HG02970 (cell line): Measurements from ENCODE around the gene SLC17A9.

ENCODE experiments used
- ATAC-seq: cut with Tn5 transposase; IDR thresholded peaks from one replicate; pipeline ENCODE4 v1.9.1; 2021; ENCODE audit warnings: mild to moderate bottlenecking, moderate library complexity, moderate number of reproducible peaks; ENCODE audit not compliant: unreplicated experiment, low FRiP score

The SLC17A9 gene

DNA sequence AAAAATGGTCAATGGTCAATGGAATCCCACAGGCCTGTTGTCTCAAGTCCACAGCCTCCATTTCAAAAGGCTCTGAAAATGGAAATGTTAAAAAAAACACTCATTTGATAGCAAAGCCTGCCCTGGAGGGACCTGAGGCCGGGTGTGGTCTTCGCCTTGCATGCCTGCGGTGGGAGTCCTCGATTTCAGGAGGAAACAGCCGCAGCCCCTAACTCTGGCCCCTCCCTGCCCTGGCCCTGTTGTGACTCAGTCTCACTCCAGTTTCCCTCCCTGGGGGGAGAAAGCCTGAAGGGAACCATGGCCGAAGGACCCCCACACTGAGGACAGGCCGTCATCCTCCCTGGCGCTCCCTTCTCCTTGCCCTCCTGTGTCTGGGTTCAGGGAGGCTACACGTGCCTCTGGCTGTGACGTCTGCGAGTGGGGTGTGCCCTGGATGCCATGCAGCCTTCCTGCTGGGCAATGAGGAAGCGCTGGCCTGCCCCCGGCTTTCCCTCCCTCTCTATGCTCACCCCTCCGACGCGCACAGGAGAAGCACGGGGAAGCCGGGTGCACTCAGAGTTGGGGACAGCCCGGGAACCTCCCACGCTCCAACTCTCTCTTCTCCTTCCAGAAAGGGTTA is 45.0 kb downstream of the SLC17A9 start:
- no peak for ATAC-seq

DNA sequence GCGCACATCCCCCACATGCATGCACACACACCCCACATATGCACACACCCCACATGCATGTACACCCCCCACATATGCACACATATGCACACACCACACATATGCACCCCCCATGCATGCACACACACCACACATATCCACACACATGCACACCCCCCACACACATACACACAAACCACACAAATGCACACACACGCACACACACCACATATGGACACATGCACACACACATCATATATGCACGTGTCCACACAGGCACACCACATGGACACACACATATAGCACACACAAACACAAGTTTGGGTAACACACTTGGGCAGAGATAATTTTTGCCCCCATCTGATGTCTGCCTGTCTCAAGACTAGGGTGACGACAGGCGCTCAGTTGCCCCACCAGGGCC is 45.9 kb downstream of the SLC17A9 start:
- ATAC-seq: no peak

DNA sequence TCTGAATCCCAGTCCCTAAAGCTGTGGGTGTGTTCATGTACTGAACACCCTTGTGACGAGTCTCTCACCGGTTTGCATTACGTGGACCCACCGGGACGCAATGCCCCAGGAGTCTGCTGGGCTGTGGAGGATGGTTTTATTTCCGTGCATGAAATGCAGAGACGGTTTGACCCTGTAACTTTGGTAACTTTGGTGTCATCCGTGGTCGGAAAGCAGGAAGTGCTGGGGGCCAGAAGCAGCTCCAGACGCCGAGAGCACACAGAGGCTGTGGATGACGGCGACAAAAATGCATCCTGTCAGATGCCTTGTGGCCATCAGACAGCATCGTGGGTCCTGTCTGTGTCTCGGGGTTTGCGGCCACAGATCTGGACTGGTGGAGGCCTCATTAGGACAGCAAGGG is 47.1 kb downstream of the SLC17A9 start:
- ATAC-seq: no peak

DNA sequence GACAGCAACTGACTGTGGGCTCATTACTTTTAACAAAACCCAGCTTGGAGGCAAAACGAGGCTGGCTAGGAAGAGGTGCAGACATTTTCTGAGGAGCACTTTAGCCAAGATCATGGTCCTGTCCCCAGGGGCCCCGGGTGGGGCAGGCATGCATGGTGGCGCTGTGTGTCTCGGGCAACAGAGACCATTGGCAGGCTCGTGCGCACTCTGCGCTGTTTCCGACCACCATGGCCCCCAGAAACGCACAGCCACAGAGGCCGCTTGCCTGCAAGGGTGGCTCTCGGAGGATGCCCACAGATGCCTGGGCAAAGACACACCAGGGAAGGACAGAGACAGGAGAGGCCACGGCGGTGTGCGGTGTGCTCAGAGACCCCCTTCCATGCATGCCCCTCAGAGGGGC is 47.5 kb downstream of the SLC17A9 start:
- ATAC-seq: no peak

DNA sequence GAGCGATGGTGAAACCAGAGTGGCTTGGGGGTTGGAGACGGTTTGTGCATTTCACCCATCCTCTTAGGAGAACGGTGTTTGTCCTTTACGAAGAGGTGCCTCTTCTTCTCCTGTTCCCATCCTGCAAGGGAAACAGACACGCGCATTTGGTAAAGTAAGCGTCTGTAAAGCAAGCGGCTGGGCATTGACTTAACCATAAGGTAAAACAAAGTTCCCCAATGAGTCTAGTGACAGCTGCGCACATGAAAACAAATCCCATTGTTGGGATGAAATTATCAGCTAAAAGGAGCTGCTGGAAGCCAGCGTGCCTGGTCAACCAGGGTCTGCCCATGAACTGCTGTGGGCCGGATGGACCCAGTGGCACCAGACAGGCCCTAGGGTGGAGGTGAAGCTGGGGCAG is 48.4 kb downstream of the SLC17A9 start:
- no peak for ATAC-seq

DNA sequence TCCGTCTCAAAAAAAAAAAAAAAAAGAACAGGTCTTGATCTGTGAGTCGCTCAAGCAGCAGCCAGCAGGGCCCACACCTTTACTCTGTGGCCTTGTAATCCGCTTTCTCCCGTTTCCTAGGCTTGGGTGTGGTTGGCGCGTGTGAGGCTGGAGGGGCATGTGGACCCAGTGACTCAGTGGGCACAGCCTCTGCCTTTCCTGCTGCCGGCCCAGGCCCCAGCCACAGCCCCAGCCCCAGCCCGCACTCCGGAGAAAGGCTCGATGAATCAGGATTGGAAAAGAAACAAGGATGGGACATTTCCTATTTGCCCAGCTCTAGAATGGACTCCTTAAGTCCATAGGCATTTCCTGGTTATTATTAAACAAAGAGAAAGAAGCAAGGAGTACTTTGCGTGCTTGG is 50.0 kb downstream of the SLC17A9 start:
- ATAC-seq: no peak

DNA sequence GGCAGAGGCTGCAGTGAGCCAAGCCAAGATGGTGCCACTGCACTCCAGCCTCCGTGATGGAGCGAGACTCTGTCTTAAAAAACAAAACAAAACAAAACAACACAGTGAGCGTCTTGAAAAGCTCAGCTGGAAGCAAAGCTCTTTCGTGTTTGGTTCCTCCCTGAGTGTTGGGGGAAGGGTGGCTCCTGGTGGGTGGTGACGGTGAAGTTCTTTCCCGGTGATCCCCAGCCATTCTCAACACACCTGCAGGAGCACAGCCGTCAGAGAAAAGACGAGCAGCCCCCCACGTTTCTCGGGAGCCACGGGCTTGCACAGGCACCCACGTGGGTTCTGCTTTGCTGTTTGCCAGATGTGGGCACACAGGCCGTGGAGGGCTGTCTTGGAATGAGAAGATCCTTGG is 51.0 kb downstream of the SLC17A9 start:
- ATAC-seq: no peak

DNA sequence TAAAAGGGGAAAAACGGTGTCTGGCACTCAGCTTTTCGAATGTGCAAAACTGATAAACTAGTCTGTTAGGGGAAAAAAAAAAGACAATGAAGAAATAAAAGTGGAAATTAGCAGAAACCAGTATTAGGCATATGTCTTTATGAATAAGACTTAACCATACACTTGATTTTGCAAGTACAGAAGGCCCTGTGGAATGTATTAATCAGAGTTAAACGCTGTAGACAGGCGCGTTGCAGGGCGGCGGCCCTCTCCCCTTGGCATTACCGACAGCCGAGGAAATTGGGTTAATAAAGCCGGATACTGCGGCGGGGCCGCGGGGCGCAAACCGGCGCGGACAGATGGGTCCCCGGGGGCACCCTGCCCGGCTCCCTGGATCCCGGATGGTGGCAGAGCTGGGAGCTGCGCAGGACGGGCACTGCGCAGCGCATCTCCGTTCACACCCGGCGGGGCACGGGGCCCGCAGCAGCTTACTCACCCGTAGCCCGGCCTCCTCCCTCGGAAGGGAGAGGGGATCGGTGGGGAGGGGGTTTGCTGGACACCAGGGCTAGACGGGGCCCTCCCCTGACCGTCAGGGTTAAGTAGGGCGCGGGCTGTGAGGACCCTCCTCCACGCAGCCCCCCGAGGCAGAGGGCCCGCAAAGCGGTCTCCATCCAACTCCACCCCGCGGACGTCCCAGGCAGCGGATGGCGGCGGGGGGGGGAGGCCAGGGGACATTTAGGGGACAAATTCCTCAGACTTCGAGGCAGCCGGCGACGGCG is 52.3 kb downstream of the SLC17A9 start:
- no peak for ATAC-seq

DNA sequence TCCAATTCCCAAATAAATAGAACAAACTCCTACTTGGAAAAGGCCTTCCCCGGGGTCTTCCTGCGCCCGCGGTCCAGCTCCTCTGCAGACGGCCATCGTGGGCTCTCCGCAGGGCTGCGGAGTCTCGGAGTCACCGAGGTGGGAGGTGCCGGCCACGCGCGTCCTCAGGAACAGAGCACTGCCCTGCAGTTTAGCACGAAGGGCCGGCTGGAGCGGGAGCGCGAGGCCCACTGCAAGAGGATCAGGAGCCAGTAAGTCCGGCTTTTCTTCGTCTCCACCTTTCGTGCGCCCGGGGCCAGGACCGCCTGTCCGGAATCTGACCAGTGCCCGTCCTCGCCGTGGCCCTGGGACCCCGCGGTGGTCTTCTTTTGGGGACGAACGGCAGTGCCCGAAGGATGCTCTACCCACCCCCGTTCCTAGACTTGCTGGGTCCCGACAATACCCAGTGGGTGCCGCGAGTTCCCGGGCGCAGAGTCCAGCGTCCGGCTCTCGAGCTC is 52.9 kb downstream of the SLC17A9 start:
- no peak for ATAC-seq

DNA sequence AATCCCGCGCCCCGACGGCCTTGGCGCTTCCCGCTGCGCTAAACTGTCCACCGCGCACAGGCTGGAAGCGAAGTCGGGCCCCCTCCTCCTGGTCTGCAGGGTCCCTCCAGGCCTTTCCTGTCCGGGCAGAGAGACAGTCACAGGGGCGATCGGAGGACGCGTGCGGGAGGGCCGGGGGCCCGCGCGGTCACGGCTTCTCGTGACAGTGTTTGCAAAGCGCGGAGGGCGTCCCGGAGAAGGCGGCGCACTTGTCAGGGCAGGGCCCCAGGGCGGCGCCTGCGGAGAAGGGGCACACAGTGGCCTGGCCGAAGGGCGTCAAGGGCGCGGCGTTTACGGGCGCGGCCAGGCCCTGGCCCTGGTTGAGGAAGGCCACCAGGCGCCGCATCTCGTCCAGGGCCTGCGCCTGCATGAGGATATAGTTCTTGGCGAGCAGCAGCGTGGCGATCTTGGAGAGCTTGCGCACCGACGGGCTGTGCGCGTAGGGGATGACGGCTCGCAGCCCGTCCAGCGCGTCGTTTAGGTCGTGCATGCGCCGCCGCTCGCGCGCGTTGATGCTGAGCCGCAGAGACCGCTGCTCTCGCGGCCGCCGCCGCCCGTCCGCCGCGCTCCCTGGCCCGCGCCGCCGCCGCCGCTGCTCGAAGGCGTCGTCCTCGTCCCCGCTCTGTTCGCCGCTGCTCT is 53.5 kb downstream of the SLC17A9 start:
- ATAC-seq: no peak

DNA sequence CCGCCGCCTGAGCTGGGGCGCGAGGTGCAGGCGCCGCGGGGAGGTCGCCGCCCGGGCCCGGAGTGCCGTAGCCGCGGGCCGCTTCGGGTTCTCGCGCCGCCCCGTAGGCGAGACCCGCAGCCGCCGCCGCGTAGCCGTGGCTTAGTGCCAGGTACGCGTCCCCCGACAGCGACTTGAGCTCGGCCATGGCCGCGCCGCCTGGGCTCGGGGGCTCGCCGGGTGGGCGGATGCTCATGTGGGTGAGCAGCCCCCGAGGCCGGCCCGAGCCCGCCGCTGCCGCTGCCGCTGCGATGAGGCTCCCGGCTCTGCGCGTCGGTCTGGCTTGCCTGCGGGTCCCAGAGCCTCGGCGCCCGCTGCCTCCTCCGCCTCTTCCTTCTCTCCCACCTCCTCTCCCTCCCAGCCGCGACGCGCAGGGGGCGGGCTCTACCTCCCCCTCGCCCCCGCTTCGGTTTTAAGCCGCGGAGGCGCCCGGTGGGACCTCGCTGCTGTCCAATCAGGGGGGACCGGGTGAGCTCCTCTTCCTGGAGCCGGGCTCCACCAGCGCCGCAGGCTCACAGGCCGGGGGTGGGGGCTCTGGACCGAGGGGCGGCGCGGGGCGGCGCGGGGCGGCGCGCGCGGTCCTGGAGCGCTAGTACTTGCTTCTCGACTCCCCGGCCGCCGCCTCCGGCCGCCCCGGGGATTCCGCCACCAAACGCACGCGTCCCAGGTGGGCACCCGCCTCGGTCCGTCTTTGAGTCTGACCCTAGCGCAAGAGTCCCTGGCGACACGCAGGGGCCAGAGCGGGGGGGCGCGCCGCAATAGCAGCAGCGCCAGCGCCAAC is 54.2 kb downstream of the SLC17A9 start, which contains the start of gene BHLHE23:
TSS of gene BHLHE23 (minus strand) at position 425 of the 820 bp plus-strand sequence. CDS start at position 235, 190 bp downstream.
- ATAC-seq: no peak

DNA sequence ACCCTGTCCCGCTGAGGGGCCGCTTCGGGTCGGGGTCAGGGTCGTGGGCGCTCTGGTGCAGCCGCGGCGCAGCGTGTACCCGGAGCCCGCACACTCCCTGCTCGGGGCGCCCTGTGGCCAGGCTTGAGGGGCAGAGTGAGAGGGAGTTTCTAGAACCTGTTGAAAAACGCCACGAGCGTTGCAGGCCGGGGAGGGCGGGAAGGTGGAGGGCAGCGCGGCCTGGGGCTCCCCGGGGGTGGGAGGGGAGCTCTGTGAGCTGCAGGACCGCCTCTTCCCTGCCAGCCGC is 54.8 kb downstream of the SLC17A9 start:
- no peak for ATAC-seq

DNA sequence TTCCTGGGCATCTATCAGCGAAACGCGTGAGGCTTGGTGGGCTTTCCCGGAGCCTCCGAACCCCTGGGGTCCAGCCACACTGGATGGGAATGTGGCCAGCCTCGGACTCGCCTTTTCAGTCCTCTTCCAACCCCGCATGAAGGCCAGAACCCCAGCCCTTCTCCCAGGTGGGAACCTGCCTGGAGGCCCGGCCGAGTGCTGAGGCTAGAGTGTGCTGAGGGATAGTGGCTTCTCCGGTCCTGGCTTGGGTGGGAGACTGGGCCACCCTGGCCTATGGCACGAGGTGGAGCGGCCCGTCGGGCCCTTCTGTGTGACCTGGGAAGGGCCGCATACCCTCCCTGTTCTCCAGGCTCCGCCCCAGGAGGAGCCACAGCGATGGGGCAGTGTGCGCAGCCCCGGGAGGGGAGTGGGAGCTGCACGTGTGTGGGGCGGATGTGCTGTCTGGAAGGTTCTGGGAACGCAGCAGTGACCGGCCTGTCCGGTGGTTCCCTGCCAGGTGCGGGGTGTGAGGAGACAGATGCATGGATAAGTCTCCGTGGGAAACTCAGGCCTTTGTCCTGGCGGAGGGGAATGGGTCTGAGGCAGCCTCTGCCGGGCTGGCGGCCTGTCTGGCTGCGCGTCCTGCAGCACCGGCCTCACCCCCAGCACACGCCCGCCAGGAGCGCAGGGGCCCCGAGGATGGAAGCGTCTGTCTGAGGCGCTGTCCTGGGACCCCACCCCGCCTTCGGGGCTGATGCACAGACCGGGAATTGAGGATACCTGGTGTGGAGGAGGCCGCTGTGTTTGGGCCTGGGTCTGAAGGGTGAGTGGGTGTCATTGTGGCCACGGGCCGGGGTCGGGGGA is 55.4 kb downstream of the SLC17A9 start:
- ATAC-seq: no peak

DNA sequence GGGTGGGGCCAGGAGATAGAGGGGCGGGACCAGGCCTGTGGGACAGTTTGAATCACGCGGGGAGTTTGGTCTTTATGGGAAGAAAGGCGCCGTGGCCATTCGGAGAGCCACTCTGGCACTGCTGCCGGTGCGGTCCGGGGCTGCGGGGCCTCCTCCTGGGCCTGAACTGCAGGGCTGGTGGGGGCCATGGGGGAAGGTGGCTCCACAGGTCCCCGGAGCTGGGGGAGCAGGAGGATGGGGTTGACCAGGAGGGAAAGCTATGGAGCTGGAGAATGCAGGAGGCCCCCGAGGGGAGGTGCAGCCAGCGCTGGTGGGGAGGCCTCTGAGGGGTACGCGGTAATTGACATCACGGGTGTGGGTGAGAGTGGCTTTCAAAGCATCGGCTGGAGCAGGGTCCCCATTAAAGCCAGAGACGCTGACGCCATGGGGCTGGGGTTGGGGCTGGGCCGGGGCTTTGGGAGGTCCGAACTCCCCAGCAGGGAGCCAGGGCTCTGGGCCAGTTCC is 56.1 kb downstream of the SLC17A9 start:
- no peak for ATAC-seq

DNA sequence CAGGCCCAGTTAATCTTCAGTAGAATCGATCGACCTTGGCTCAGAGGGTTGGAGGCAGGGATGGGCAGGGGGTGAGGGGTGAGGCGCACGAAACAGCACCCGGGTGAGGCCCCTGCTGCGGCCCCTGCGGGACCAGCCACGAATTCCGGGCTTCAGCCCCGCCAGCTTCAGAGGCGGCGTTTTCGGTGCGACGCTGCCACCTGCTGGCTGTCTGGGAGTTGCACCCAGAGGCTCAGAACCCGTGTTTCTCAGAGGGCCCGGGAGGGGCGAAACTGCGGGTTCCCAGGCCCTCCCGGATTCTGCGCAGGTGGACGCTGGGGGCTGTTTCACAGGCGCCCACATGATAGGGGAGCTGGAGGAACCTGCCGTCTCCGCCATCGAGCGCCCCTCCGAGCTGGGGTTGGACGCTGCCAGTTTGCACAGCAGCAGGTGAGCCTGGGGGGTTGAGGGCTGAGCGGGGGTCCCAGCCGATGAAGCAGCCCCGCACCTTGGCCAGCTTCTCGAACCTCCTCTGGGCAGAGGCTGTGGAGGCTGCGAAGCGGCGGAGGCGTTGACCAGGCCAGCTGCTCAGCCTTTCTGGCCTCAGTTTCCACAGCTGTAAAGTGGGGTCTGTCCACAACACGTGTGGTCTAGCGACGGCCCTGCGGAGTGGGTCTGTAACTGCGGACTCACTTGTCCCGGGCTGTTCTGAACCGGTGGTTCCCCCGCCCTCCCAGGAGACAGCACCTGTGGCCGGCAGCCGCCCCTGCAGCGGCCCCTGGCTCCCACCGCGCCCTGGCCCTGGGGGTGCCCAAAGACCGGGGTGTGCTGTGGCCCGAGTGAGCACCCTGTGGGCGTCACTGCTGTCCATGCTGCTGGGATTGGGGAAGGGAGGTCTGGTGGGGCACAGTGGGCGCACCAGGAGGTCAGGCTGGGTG is 56.8 kb downstream of the SLC17A9 start:
- peak; percentile 56 for ATAC-seq

DNA sequence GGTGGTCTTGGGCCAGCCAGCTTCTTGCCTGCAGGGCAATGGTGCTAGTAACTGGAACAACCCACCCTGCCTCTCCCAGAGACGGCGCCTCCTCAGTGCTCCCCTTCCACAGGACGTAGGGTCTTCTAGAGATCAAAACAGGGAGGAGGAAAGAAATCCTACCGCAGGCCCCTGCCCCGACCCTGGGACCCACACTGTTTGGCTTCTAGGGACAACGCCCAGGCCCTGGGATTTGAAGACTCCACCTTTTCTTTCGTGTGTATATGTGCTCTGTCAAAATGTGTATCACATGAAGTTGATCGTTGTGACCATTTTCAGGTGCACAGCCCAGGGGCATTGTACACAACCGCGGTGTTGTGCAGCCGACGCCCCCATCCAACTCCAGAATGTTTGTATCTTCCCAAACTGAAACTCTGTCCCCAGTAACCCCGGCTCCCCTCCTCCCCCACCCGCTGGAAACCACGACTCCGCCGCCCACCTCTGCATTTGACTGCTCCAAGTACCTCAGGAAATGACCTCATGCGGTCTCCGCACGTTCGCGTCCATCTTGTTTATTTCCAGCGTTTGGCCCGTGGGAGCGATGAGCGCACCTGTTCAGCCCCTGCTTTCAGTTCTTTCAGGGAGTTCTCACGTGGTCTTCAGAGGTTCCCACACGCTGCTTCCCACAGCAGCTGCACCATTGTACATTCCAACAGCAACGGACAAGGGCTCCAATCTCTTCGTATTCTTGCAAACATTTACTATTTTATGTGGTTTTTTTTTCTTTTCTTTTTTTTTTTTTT is 57.7 kb downstream of the SLC17A9 start:
- ATAC-seq: peak; percentile 46

DNA sequence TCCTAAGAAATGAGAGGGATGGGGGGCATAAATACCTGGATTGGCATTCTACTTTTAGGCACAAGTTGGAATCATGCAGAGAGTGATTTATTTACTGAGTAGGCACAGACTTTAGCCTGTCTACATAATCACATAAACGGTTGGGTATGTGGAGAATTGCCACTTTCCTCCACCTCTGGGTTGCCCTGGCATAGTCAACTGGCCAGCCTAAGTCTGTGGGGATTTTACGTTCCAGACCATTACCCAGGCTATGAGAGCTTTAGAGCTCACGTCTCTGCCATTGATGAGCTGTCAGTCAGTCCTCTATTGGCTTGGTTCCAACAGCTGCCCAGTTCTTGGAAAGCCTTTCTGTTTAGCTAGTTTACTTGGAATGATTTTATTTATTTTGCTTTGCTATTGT is 59.3 kb downstream of the SLC17A9 start:
- ATAC-seq: no peak

DNA sequence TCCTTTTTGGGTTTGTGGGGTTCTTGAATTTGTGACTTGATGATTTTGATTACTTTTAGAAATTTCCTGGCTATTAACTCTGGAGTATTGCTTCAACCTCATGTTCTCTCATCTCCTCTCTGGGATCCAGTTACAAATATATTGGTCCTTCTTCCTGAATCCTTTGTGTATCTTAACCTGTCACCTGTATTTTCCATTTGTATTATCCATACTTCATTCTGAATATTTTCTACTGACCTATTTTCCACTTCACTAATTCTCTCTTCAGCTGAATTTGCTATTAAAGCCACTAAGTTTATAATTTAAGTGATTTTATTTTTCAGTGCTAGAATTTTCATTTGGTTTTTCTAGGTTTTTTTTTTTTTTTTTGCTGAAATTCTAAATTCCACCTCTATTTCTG is 60.7 kb downstream of the SLC17A9 start:
- ATAC-seq: no peak
